ENCODE results near the gene ALKBH5.

Gene ALKBH5

DNA sequence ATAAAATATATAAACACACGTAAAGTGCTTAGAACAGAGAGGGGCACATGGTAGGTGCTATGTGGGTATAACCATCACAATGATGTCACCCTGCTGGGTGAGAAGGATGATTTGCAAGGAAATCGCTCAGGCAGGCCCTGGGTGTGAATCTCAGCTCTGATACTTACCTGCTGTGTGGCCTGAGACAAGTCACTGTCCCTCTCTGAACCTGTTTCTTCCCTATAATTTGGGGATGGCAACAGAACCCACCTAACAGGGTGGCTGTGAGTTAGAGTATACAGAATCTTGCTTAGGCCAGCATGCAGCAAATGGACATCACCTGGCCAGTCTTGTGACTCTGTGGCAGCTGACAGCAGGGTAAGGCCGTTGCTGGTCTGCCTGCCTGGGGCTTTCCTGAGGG is 36.6 kb upstream of the ALKBH5 start:
- TF ChIP-seq GATA2 (IDR thresholded peaks at IDR 0.05; ENCODE audit: low read depth, low read length): no peak
- TF ChIP-seq GATA3 (IDR thresholded peaks at IDR 0.05; ENCODE audit: low read depth, low read length): no peak

DNA sequence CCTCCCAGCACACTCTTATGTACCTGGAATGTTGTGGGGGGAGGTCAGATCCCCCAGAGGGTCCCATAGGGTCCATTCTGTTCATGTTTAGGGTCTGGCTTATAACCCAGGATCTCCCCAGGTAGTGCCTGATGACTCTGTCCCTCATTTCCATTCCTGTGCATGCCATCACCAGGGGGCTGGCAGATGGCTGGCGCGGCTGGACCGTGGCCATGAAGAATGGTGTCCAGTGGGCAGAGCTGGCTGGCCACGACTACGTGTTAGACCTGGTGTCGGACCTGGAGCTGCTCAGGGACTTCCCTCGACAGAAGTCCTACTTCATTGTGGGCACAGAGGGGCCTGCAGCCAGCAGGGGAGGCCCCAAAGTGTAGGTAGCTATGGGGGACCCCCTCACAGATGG is 35.0 kb upstream of the ALKBH5 start:
- TF ChIP-seq GATA3 (IDR thresholded peaks at IDR 0.05; ENCODE audit: low read depth, low read length) (no peak), GATA2 (IDR thresholded peaks at IDR 0.05; ENCODE audit: low read depth, low read length) (no peak)

- no peak for TF ChIP-seq GATA2 (IDR thresholded peaks at IDR 0.05; ENCODE audit: low read depth, low read length)
- no peak for TF ChIP-seq GATA3 (IDR thresholded peaks at IDR 0.05; ENCODE audit: low read depth, low read length)
These were observed 32.3 kb upstream of the ALKBH5 start for GRCh38 chr17:18151290-18151689.

GRCh38 chr17:18155179-18155578 is 28.4 kb upstream of the ALKBH5 start:
- no peak for TF ChIP-seq GATA3 (IDR thresholded peaks at IDR 0.05; ENCODE audit: low read depth, low read length)
- no peak for TF ChIP-seq GATA2 (IDR thresholded peaks at IDR 0.05; ENCODE audit: low read depth, low read length)

DNA sequence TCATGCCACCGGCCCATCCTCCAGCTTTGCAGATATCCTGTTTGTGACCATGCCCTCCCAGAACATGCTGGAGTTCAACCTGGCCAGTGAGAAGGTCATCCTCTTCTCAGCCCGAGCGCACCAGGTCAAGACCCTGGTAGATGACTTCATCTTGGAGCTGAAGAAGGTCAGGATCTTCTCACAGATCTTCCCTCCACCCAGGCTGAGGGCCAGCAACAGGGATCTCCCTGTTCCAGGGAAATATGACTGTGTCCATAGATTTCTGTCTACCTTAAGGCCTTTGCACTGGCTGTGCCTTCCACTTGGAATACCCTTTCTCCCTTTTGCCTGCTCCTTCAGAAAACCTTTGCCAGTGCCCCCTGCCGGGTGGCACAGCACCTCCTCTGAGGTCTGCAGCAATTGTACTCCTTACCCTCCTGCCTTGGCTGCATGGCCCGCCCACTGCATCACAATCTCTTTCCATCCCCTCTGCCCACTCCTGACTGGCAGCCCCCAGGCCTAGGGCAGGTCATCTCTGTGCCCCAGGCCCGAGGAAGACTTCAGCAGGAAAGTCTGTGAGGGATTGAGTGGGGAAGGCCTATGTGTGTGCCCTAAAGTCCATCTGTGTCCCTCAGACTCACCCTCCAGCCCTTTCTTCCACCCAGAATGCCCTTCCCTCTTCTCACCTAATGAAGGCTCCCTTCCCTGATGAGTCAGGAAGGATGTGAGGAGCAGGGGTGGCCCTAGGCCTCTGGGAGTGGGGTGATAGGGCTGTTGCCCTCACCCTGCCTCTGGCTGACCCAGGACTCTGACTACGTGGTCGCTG is 27.3 kb upstream of the ALKBH5 start:
- TF ChIP-seq GATA3 (IDR thresholded peaks at IDR 0.05; ENCODE audit: low read depth, low read length): no peak
- TF ChIP-seq GATA2 (IDR thresholded peaks at IDR 0.05; ENCODE audit: low read depth, low read length): no peak

GRCh38 chr17:18156976-18157280 is 26.7 kb upstream of the ALKBH5 start:
- TF ChIP-seq GATA2 (IDR thresholded peaks at IDR 0.05; ENCODE audit: low read depth, low read length): no peak
- no peak for TF ChIP-seq GATA3 (IDR thresholded peaks at IDR 0.05; ENCODE audit: low read depth, low read length)

GRCh38 chr17:18157354-18157985 is 26.2 kb upstream of the ALKBH5 start:
- TF ChIP-seq GATA2 (IDR thresholded peaks at IDR 0.05; ENCODE audit: low read depth, low read length) (no peak), GATA3 (IDR thresholded peaks at IDR 0.05; ENCODE audit: low read depth, low read length) (no peak)

GRCh38 chr17:18158022-18158600 is 25.5 kb upstream of the ALKBH5 start:
- TF ChIP-seq GATA3 (IDR thresholded peaks at IDR 0.05; ENCODE audit: low read depth, low read length): no peak
- TF ChIP-seq GATA2 (IDR thresholded peaks at IDR 0.05; ENCODE audit: low read depth, low read length): no peak

- no peak for TF ChIP-seq GATA3 (IDR thresholded peaks at IDR 0.05; ENCODE audit: low read depth, low read length)
- no peak for TF ChIP-seq GATA2 (IDR thresholded peaks at IDR 0.05; ENCODE audit: low read depth, low read length)
These were observed 24.0 kb upstream of the ALKBH5 start for GRCh38 chr17:18159551-18160120.

DNA sequence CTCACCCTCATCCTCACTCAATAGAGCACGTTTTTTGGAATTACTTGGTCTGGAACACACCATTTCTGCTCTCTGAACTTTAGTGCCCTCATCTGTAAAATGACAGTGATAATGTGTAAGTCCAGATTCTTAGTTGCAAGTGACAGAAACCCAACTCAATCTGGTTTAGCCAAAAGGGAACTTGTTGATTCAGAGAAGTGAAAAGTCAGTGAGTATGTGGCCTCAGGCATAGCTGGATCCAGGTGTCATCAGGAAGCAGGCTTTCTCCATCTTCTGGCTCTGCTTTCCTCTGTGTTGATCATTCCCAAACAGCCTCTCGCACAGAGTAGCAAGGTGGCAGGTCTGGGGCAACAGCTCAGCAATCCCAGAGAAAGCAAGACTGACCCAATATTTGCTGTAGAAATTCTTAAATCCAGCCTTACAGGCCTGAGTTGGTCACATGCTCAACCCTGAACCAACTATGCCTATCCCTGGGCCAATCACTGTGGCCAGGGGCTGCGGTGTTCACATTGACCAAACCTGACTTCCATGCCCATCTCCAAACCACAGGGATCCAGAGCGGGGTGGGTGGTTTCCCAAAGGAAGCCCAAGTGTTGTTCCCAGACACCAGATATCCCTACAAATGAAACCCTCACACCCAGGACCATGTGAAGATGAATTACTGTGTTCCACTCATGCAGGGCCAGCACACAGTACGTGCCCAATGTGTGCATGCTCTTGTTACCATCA is 23.3 kb upstream of the ALKBH5 start:
- TF ChIP-seq GATA2 (IDR thresholded peaks at IDR 0.05; ENCODE audit: low read depth, low read length) (no peak), GATA3 (IDR thresholded peaks at IDR 0.05; ENCODE audit: low read depth, low read length) (no peak)

GRCh38 chr17:18161207-18162145 is 22.2 kb upstream of the ALKBH5 start:
- no peak for TF ChIP-seq GATA3 (IDR thresholded peaks at IDR 0.05; ENCODE audit: low read depth, low read length)
- TF ChIP-seq GATA2 (IDR thresholded peaks at IDR 0.05; ENCODE audit: low read depth, low read length): no peak

DNA sequence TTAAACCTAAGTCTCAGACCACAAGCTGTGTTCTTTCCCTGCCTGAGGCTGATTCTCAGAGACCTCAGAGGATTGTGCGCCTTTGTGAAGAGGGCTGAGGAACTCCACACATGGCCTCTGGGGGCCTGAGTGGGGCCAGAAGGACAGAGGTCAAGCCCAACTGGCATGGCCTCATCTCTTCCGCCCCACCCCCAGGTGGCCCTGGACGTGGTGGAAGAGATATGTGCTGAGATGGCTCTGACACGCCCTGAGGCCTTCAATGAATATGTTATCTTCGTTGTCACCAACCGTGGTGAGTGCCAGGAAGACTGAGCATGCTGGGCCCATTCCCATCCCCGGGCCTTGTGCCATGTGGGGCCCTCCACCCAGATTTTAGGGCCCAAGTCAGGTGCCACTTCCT is 20.1 kb upstream of the ALKBH5 start:
- TF ChIP-seq GATA3 (IDR thresholded peaks at IDR 0.05; ENCODE audit: low read depth, low read length): no peak
- no peak for TF ChIP-seq GATA2 (IDR thresholded peaks at IDR 0.05; ENCODE audit: low read depth, low read length)

GRCh38 chr17:18166894-18167293 is 16.7 kb upstream of the ALKBH5 start:
- TF ChIP-seq GATA2 (IDR thresholded peaks at IDR 0.05; ENCODE audit: low read depth, low read length) (no peak), GATA3 (IDR thresholded peaks at IDR 0.05; ENCODE audit: low read depth, low read length) (no peak)

Measured in SH-SY5Y (cell line).